CD1c-positive myeloid dendritic cell (primary cell): ENCODE results near the gene TXLNA.

Experiments
- DNase-seq: peaks from one replicate; pipeline ENCODE4 v3.0.0-alpha.2; 2016; ENCODE audit errors: extremely low spot score

TXLNA gene

GRCh38 chr1:32184650-32185049, 5.2 kb downstream of the TXLNA start:
- peak; percentile 36 for DNase-seq

GRCh38 chr1:32186077-32186476, 6.6 kb downstream of the TXLNA start:
- DNase-seq, result no peak

GRCh38 chr1:32186491-32186890, 7.0 kb downstream of the TXLNA start:
- no peak for DNase-seq

- no peak for DNase-seq
Observed at GRCh38 chr1:32187850-32188249, 8.4 kb downstream of the TXLNA start.

GRCh38 chr1:32192220-32192948, 12.9 kb downstream of the TXLNA start:
- no peak for DNase-seq

GRCh38 chr1:32194984-32195383, 15.5 kb downstream of the TXLNA start:
- no peak for DNase-seq

GRCh38 chr1:32195531-32195930, 16.1 kb downstream of the TXLNA start:
- DNase-seq, result no peak

- no peak for DNase-seq
Observed at GRCh38 chr1:32195972-32196823, 16.7 kb downstream of the TXLNA start.

GRCh38 chr1:32197074-32197473, 17.6 kb downstream of the TXLNA start:
- DNase-seq, result no peak

GRCh38 chr1:32197837-32198236, 18.4 kb downstream of the TXLNA start:
- DNase-seq, result no peak

GRCh38 chr1:32198237-32199042, 19.0 kb downstream of the TXLNA start:
- DNase-seq, result no peak

- DNase-seq, result no peak
Observed at GRCh38 chr1:32199043-32199716, 19.7 kb downstream of the TXLNA start.

- DNase-seq, result no peak
Observed at GRCh38 chr1:32199717-32200072, 20.2 kb downstream of the TXLNA start.

- peak; percentile 41 for DNase-seq
Observed at GRCh38 chr1:32200226-32201010, 20.9 kb downstream of the TXLNA start, which contains the start of gene CCDC28B. TSS of gene CCDC28B (plus strand) at chr1:32200595. CDS start at chr1:32201936, 1,341 bp downstream.

GRCh38 chr1:32201011-32201855, 21.8 kb downstream of the TXLNA start:
- DNase-seq, result peak; percentile 38

- DNase-seq, result no peak
Observed at GRCh38 chr1:32204943-32205361, 25.5 kb downstream of the TXLNA start.

GRCh38 chr1:32205401-32206370, 26.2 kb downstream of the TXLNA start, which contains the start of gene IQCC:
TSS of gene IQCC (plus strand) at chr1:32205671. CDS start at chr1:32205682, 11 bp downstream.
- peak; percentile 91 for DNase-seq

GRCh38 chr1:32208469-32208868, 29.0 kb downstream of the TXLNA start:
- no peak for DNase-seq
